Mucosa of descending colon (tissue), 3 donors: ENCODE data around the gene U2AF2. TPM values are rescaled to one million over a fixed set of nuclear protein-coding genes. Genes with fewer than 3 reads are reported as not detected.
"Not testable (repeated sequence)": the region's sequence is repeated elsewhere in the genome, so short reads cannot be mapped to it uniquely, and the experiment has no call there.

ENCODE experiments used
- ATAC-seq: fragments of 200-7000 bp; cut with Tn5 transposase; one replicate; pipeline ENCODE4 v1.9.1; 2020; ENCODE audit warnings: mild to moderate bottlenecking, moderate library complexity
- DNase-seq, 3 donors: peaks; one replicate each; pipeline ENCODE4 v3.0.0-alpha.2; 2020
- H3K36me3 ChIP-seq: fragments of 200-600 bp; one replicate; pipeline ENCODE4 v1.8.0; 2021; ENCODE audit warnings: low read depth, mild to moderate bottlenecking
- H3K4me1 ChIP-seq: fragments of 200-600 bp; one replicate; pipeline ENCODE4 v1.8.0; 2021; ENCODE audit warnings: low read depth, mild to moderate bottlenecking
- H3K4me3 ChIP-seq: fragments of 200-600 bp; one replicate; pipeline ENCODE4 v1.8.0; 2021; ENCODE audit warnings: mild to moderate bottlenecking
- H3K9me3 ChIP-seq: fragments of 200-600 bp; one replicate; pipeline ENCODE4 v1.8.0; 2021; ENCODE audit warnings: mild to moderate bottlenecking
- intact Hi-C, 2 donors: fragments of 100-400 bp; cut with DNase I in 1 of 2; cut with micrococcal nuclease in 1 of 2; formaldehyde crosslinking; loops; one replicate each; pipeline versions ENCODE4 v1.11.0 to v1.11.1; 2022; cut with DNase I, micrococcal nuclease
- total RNA-seq, 3 donors: library from RNA; stranded (reverse); fragmentation: NEBNext Ultra II Directional in 2 of 3; extraction: Animal tissue kit (Norgen Biotek cat#: 25700) in 2 of 3; gene quantifications; one replicate each; pipeline versions ENCODE4 v1.2.1 to v1.2.4, GENCODE V29; 2021 to 2023
- TF ChIP-seq, protein P1 (sequence below): fragments of 200-600 bp; IDR thresholded peaks from one replicate; pipeline ENCODE4 v1.8.0; 2022; ENCODE audit warnings: antibody characterized with exemption, mild to moderate bottlenecking
- donor health status: DM: no; HTN: no; CAD: no; lungs with moderate emphysema.
- donor health status: DM: no; HTN: no; CAD: no.
- donor health status: DM: no; HTN: yes; CAD: no.

U2AF2 gene
- total RNA-seq, 3 donors from 2014 or later: 162 to 194 (median 163) TPM

DNA sequence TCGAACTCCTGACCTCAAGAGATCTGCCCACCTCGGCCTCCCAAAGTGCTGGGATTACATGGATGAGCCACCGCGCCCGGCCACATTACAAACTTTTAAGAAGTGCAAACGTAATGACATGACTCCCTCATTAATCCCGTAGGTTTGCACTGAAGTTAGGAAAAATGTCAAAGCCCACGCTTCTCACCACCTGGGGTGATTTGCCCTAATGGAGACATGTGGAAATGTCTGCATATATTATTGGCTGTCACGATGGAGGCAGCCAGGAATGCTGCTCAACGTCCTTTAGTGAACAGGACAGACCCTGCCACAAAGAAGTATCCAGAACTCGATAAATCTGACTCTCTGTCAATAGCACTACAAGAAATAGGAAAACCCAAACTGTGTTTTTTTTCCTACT lies 62.4 kb downstream of the U2AF2 start:
- no peak for DNase-seq
- TF ChIP-seq, protein P1, sequence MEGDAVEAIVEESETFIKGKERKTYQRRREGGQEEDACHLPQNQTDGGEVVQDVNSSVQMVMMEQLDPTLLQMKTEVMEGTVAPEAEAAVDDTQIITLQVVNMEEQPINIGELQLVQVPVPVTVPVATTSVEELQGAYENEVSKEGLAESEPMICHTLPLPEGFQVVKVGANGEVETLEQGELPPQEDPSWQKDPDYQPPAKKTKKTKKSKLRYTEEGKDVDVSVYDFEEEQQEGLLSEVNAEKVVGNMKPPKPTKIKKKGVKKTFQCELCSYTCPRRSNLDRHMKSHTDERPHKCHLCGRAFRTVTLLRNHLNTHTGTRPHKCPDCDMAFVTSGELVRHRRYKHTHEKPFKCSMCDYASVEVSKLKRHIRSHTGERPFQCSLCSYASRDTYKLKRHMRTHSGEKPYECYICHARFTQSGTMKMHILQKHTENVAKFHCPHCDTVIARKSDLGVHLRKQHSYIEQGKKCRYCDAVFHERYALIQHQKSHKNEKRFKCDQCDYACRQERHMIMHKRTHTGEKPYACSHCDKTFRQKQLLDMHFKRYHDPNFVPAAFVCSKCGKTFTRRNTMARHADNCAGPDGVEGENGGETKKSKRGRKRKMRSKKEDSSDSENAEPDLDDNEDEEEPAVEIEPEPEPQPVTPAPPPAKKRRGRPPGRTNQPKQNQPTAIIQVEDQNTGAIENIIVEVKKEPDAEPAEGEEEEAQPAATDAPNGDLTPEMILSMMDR: no peak
- no peak for ATAC-seq
- no peak overlapping the region for H3K4me3 ChIP-seq
- intact Hi-C loops: no loop called here
- H3K4me1 ChIP-seq: no peaks in the 10 kb centered on the region
- H3K9me3 ChIP-seq: peaks cover 10% of the 10 kb centered on the region
- no peaks in the 10 kb centered on the region for H3K36me3 ChIP-seq

DNA sequence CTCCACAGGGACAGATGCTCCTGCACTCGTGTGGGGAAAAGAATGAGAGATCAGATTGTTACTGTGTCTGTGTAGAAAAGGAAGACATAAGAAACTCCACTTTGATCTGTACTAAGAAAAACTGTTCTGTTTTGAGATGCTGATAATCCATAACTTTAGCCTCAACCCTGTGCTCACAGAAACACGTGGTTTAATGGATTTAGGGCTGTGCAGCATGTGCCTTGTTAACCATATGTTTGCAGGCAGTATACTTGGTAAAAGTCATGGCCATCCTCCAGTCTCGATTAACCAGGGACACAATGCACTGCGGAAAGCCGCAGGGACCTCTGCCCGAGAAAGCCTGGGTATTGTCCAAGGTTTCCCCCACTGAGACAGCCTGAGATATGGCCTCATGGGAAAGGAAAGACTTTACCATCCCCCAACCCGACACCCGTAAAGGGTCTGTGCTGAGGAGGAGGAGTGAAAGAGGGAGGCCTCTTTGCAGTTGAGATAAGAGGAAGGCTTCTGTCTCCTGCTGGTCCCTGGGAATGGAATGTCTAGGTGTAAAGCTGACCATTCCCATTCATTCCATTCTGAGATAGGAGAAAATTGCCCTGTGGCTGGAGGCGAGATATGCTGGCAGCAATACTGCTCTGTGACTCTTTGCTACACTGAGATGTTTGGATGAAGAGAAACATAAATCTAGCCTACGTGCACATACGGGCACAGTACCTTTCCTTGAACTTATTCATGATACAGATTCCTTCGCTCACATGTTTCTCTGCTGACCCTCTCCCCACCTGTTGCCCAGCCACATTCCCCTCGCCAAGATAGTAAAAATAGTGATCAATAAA lies 63.3 kb downstream of the U2AF2 start:
- H3K36me3 ChIP-seq, intact Hi-C loops, H3K4me3 ChIP-seq, H3K4me1 ChIP-seq, DNase-seq, ATAC-seq: not testable (repeated sequence)
- peaks cover 10% of the 10 kb centered on the region for H3K9me3 ChIP-seq

DNA sequence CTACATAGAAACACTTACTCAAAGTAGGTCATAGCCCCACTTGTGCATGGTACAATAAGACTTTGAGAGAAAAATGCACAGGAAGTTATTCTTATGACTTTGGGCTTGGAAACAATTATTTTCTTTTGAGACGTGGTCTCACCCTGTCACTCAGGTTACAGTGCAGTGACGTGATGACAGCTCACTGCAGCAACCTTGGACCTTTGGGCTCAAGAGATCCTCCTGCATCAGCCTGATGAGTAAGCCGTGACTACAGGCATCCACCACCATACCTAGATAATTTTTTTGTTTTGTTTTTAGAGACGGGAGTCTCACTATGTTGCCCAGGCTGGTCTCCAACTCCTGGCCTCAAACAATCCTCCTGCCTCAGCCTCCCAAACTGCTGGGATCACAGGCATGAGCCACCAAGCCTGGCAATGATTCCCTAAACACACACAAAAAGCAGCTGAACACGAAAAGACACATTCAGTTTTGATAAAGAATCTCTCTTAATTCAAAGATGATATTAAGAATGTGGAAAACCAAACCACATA lies 65.4 kb downstream of the U2AF2 start:
- TF ChIP-seq, protein P1: no peak
- H3K4me1 ChIP-seq: no peaks in the 10 kb centered on the region
- intact Hi-C loops: no loop called here
- no peaks in the 10 kb centered on the region for H3K36me3 ChIP-seq
- no peak for DNase-seq
- no peak overlapping the region for H3K4me3 ChIP-seq
- peaks cover 10% of the 10 kb centered on the region for H3K9me3 ChIP-seq
- no peak for ATAC-seq

DNA sequence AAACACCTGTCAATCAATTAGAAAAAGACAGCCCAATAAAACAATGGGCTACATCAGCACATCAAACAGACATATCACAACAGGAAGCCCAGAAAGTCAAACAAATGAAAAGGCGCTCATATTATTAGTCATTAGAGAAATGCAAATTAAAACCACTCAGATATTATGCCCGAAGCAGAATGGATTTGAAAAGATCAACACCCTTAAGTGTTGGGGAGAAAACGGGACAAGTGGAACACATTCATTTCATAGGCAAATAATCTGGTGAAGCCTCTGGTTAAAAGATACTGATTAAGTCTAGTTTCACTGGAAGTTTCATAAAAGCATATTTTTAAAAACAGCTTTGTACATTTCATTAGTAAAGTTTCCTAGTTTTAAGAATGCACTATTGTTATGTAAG lies 66.0 kb downstream of the U2AF2 start:
- Histone ChIP-seq H3K9me3 (peaks cover 10% of the 10 kb centered on the region), H3K4me1 (no peaks in the 10 kb centered on the region), H3K4me3 (no peak overlapping the region), H3K36me3 (no peaks in the 10 kb centered on the region)
- ATAC-seq: no peak
- intact Hi-C loops: no loop called here
- DNase-seq: no peak
- TF ChIP-seq, protein P1: no peak

DNA sequence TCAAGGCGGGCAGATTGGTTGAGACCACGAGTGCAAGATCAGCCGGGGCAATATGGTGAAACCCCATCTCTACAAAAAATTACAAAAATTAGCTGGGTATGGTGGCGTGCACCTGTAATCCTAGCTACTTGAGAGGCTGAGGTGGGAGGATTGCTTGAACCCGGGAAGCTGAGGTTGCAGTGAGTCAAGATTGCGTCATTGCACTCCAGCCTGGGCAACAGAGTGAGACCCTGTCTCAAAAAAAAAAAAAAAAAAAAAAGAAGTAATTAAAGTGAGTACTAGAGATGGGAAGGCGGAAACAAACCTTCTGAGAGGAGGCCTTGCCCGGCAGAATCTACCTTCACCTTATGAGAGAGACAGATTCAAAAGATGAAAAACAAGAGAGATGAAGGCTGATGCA lies 68.7 kb downstream of the U2AF2 start:
- DNase-seq (no peak), ATAC-seq (no peak)
- H3K4me3 ChIP-seq: no peak overlapping the region
- H3K36me3 ChIP-seq: no peaks in the 10 kb centered on the region
- peaks cover 10% of the 10 kb centered on the region for H3K9me3 ChIP-seq
- H3K4me1 ChIP-seq: no peaks in the 10 kb centered on the region
- intact Hi-C loops: no loop called here
- TF ChIP-seq, protein P1: no peak

Other genes with a start within 250 kb of the U2AF2 start
- 10 to 100 TPM; 14.0 to 41.6 (median 23.0) TPM for gene UBE2S, start 247.2 kb upstream of the U2AF2 start, total RNA-seq
- gene SHISA7, start 211.7 kb upstream of the U2AF2 start, total RNA-seq: under 1 TPM in 1 of 3 donors, not detected in 2; 0.35 TPM
- gene ISOC2, start 193.4 kb upstream of the U2AF2 start, total RNA-seq: 10 to 100 TPM; 65.8 to 88.4 (median 86.9) TPM
- gene C19orf85, start 190.3 kb upstream of the U2AF2 start, total RNA-seq: not detected
- gene ZNF628, start 178.4 kb upstream of the U2AF2 start, total RNA-seq: 10 to 100 TPM in 1 of 3 donors, 1 to 10 TPM in 2; 6.8 to 11.1 (median 7.9) TPM
- 10 to 100 TPM in 1 of 3 donors, 1 to 10 TPM in 2; 3.9 to 21.7 (median 5.5) TPM for gene NAT14, start 169.8 kb upstream of the U2AF2 start, total RNA-seq
- 10 to 100 TPM in 1 of 3 donors, 1 to 10 TPM in 2; 2.6 to 35.0 (median 4.0) TPM for gene SSC5D, start 166.6 kb upstream of the U2AF2 start, total RNA-seq
- not detected for gene SBK2, start 117.9 kb upstream of the U2AF2 start, total RNA-seq
- under 1 TPM in 2 of 3 donors, not detected in 1; 0.34 to 0.54 TPM for gene SBK3, start 109.5 kb upstream of the U2AF2 start, total RNA-seq
- gene ZNF579, start 74.2 kb upstream of the U2AF2 start, total RNA-seq: 10 to 100 TPM in 1 of 3 donors, 1 to 10 TPM in 2; 6.2 to 13.6 (median 7.2) TPM
- 10 to 100 TPM; 15.7 to 20.3 (median 20.0) TPM for gene FIZ1, start 55.5 kb upstream of the U2AF2 start, total RNA-seq
- gene ZNF524, start 54.7 kb upstream of the U2AF2 start, total RNA-seq: 10 to 100 TPM; 25.5 to 27.1 (median 26.5) TPM
- 10 to 100 TPM; 12.7 to 18.5 (median 13.2) TPM for gene ZNF865, start 49.4 kb upstream of the U2AF2 start, total RNA-seq
- gene ZNF784, start 30.5 kb upstream of the U2AF2 start, total RNA-seq: 10 to 100 TPM in 2 of 3 donors, 1 to 10 TPM in 1; 8.7 to 13.8 (median 10.1) TPM
- gene ZNF580, start 14.0 kb upstream of the U2AF2 start, total RNA-seq: 10 to 100 TPM; 29.6 to 46.0 (median 31.6) TPM
- gene ZNF581, start 11.4 kb upstream of the U2AF2 start, total RNA-seq: 10 to 100 TPM; 15.2 to 22.5 (median 20.1) TPM
- gene CCDC106, start 6.8 kb upstream of the U2AF2 start, total RNA-seq: 10 to 100 TPM in 1 of 3 donors, 1 to 10 TPM in 2; 5.5 to 14.8 (median 6.3) TPM
- gene EPN1, start 20.2 kb downstream of the U2AF2 start, total RNA-seq: 100 to 1,000 TPM; 156 to 251 (median 192) TPM
- not detected for gene NLRP9, start 83.4 kb downstream of the U2AF2 start, total RNA-seq
- gene RFPL4A, start 104.1 kb downstream of the U2AF2 start, total RNA-seq: not detected
- under 1 TPM in 1 of 3 donors, not detected in 2; 0.35 TPM for gene RFPL4AL1, start 114.1 kb downstream of the U2AF2 start, total RNA-seq
- under 1 TPM in 1 of 3 donors, not detected in 2; 0.12 TPM for gene NLRP11, start 177.0 kb downstream of the U2AF2 start, total RNA-seq
- gene NLRP4, start 181.5 kb downstream of the U2AF2 start, total RNA-seq: not detected